HepG2 (cell line): ENCODE measurements around the gene OST4. TPM values are rescaled to one million over a fixed set of nuclear protein-coding genes. Genes with fewer than 3 reads are reported as not detected.

Source experiments
- DNMT1 ChIP-seq: sonication (generic); formaldehyde crosslinking; IDR thresholded peaks from 2 replicates; pipeline ENCODE4 v1.5.1; 2020; ENCODE audit warnings: mild to moderate bottlenecking, missing genetic modification reagents
- DZIP1 ChIP-seq: sonication (generic); formaldehyde crosslinking; IDR thresholded peaks from 2 replicates; pipeline ENCODE4 v1.5.0; 2020; ENCODE audit warnings: mild to moderate bottlenecking, missing genetic modification reagents
- ESRRA ChIP-seq: sonication (generic); formaldehyde crosslinking; IDR thresholded peaks from 2 replicates; pipeline ENCODE4 v1.5.1; 2020; ENCODE audit warnings: mild to moderate bottlenecking, low read depth, missing genetic modification reagents
- FOXO4 ChIP-seq: sonication (generic); formaldehyde crosslinking; conservative IDR thresholded peaks from 2 replicates; pipeline ENCODE4 v1.8.1; 2023; ENCODE audit warnings: missing genetic modification reagents
- KDM2A ChIP-seq: sonication (generic); formaldehyde crosslinking; IDR thresholded peaks from 2 replicates; pipeline ENCODE4 v1.4.0; 2020; ENCODE audit warnings: low read depth, missing genetic modification reagents, borderline replicate concordance
- KLF12 ChIP-seq: sonication (generic); formaldehyde crosslinking; IDR thresholded peaks from 2 replicates; pipeline ENCODE4 v1.4.0; 2020; ENCODE audit warnings: missing genetic modification reagents, borderline replicate concordance
- KLF6 ChIP-seq: IDR thresholded peaks from 2 replicates; pipeline ENCODE4 v1.8.0; 2016; ENCODE audit warnings: missing biosample characterization, missing genetic modification reagents
- MED8 ChIP-seq: sonication (generic); formaldehyde crosslinking; IDR thresholded peaks from 2 replicates; pipeline ENCODE4 v1.8.1; 2023; ENCODE audit warnings: mild to moderate bottlenecking, missing genetic modification reagents; ENCODE audit not compliant: insufficient replicate concordance
- NONO ChIP-seq, 2 experiments: fragments of 450-650 bp in 1 of 2; sonication (generic) in 1 of 2; formaldehyde crosslinking in 1 of 2; IDR thresholded peaks in 1 of 2; conservative IDR thresholded peaks in 1 of 2; 2 replicates each; pipeline versions ENCODE4 v1.6.1 to v1.8.0; 2017 to 2022; ENCODE audit warnings: mild to moderate bottlenecking in 1 of 2, missing genetic modification reagents in 1 of 2, moderate library complexity in 1 of 2
- NR2F1 ChIP-seq, 2 experiments: fragments of 450-650 bp in 1 of 2; formaldehyde crosslinking in 1 of 2; IDR thresholded peaks; 2 replicates each; pipeline versions ENCODE4 v1.5.0 to v1.6.1; 2016 to 2020; ENCODE audit warnings: mild to moderate bottlenecking in 1 of 2, missing compliant biosample characterization in 1 of 2, missing genetic modification reagents in 1 of 2, moderate library complexity in 1 of 2
- RARA ChIP-seq: IDR thresholded peaks from 2 replicates; pipeline ENCODE4 v1.6.1; 2016; ENCODE audit warnings: missing genetic modification reagents, missing compliant biosample characterization
- RFX3 ChIP-seq: IDR thresholded peaks from 2 replicates; pipeline ENCODE4 v1.6.1; 2016; ENCODE audit warnings: missing biosample characterization, missing genetic modification reagents
- RNF2 ChIP-seq: fragments of 450-650 bp; conservative IDR thresholded peaks from 2 replicates; pipeline ENCODE4 v1.6.1; 2016; ENCODE audit warnings: low read depth
- SKI ChIP-seq: fragments of 450-650 bp; IDR thresholded peaks from one replicate; pipeline ENCODE4 v1.6.1; 2018; ENCODE audit warnings: mild to moderate bottlenecking; ENCODE audit not compliant: partially characterized antibody
- SRSF1 ChIP-seq: fragments of 200-400 bp; formaldehyde crosslinking; optimal IDR thresholded peaks from 2 replicates; pipeline ENCODE3; 2017; ENCODE audit warnings: mild to moderate bottlenecking, low read depth, low read length, moderate library complexity
- XRCC5 ChIP-seq: fragments of 200-400 bp; formaldehyde crosslinking; optimal IDR thresholded peaks from 2 replicates; pipeline ENCODE3; 2017; ENCODE audit warnings: mild to moderate bottlenecking, low read length
- ZBTB7A ChIP-seq: sonication (generic); formaldehyde crosslinking; IDR thresholded peaks from 2 replicates; pipeline ENCODE4 v1.8.0; 2022; ENCODE audit warnings: mild to moderate bottlenecking, missing genetic modification reagents
- ZNF124 ChIP-seq: sonication (generic); formaldehyde crosslinking; IDR thresholded peaks from 2 replicates; pipeline ENCODE4 v1.4.0; 2020; ENCODE audit warnings: missing genetic modification reagents
- ZNF18 ChIP-seq: sonication (generic); formaldehyde crosslinking; IDR thresholded peaks from 2 replicates; pipeline ENCODE4 v1.8.0; 2022; ENCODE audit warnings: mild to moderate bottlenecking, missing genetic modification reagents; ENCODE audit not compliant: insufficient replicate concordance
- ZNF251 ChIP-seq: sonication (generic); formaldehyde crosslinking; IDR thresholded peaks from 2 replicates; pipeline ENCODE4 v1.9.0; 2021; ENCODE audit warnings: mild to moderate bottlenecking, missing genetic modification reagents
- ZNF260 ChIP-seq: sonication (generic); formaldehyde crosslinking; IDR thresholded peaks from 2 replicates; pipeline ENCODE4 v1.4.0; 2020; ENCODE audit warnings: missing genetic modification reagents, low read depth, mild to moderate bottlenecking, borderline replicate concordance
- ZNF296 ChIP-seq: sonication (generic); formaldehyde crosslinking; conservative IDR thresholded peaks from 2 replicates; pipeline ENCODE4 v1.5.0; 2020; ENCODE audit warnings: mild to moderate bottlenecking, missing genetic modification reagents
- ZNF331 ChIP-seq: sonication (generic); formaldehyde crosslinking; IDR thresholded peaks from 2 replicates; pipeline ENCODE4 v1.4.0; 2020; ENCODE audit warnings: missing genetic modification reagents
- ZNF547 ChIP-seq: sonication (generic); formaldehyde crosslinking; IDR thresholded peaks from 2 replicates; pipeline ENCODE4 v1.5.1; 2020; ENCODE audit warnings: mild to moderate bottlenecking, missing genetic modification reagents
- ZNF652 ChIP-seq: IDR thresholded peaks from 2 replicates; pipeline ENCODE4 v1.6.1; 2016; ENCODE audit warnings: low read depth, borderline replicate concordance
- polyA plus RNA-seq, 8 experiments: library from polyadenylated mRNA; depleted of rRNA in 3 of 8; stranded (reverse) in 7 of 8; unstranded in 1 of 8; fragments of >200 nt; fragmentation: Illumina TruSeq in 4 of 8; extraction: Trizol in 4 of 8; gene quantifications; 2 replicates each; pipeline versions ENCODE4 v1.2.1 to v1.2.3, GENCODE V29; 2011 to 2016; ENCODE audit warnings: low read depth in 4 of 8, missing spikeins in 1 of 8, mixed read lengths in 1 of 8; ENCODE audit not compliant: insufficient read depth in 1 of 8
- total RNA-seq, 5 experiments: library from RNA; depleted of rRNA; stranded (reverse); fragments of >200 nt; fragmentation: Illumina TruSeq; extraction: Trizol; gene quantifications; 2 replicates each; pipeline ENCODE4 v1.2.3, GENCODE V29; 2016; ENCODE audit warnings: low read depth in 1 of 5

OST4 gene
- total and polyA plus RNA-seq, 2 of the 13 experiments (the other 11 are each of a cell fraction or from before 2014, with no cell fraction given), result 498 to 584 TPM

GRCh38 chr2:27078267-27079194 is 7.1 kb upstream of the OST4 start, which contains the start of gene EMILIN1 (continued):
- TF ChIP-seq ZNF18 (no peak), ZNF260 (no peak), ZNF652 (no peak), ZNF547 (no peak), RARA (CRISPR knock-in tag) (no peak), SKI (no peak), KDM2A (CRISPR knock-in tag) (0 out of 2 replicates have a peak, but pooled peaks have one; percentile 28), ESRRA (no peak), DZIP1 (CRISPR knock-in tag) (0 out of 2 replicates have a peak, but pooled peaks have one; percentile 18), NONO (IDR thresholded peaks at IDR 0.05) (no peak), NONO (CRISPR knock-in tag; conservative IDR thresholded peaks at IDR 0.05) (peak; percentile 35; the same call in 1 of the 2 replicates), ZNF331 (CRISPR knock-in tag) (no peak), RNF2 (no peak), KLF6 (no peak), ZNF251 (CRISPR knock-in tag) (no peak), NR2F1 (CRISPR knock-in tag; IDR thresholded peaks at IDR 0.05) (no peak), KLF12 (CRISPR knock-in tag) (no peak), ZBTB7A (CRISPR knock-in tag) (0 out of 2 replicates have a peak, but pooled peaks have one; percentile 23), ZNF296 (CRISPR knock-in tag) (no peak), MED8 (no peak), XRCC5 (no peak), RFX3 (no peak), DNMT1 (CRISPR knock-in tag) (no peak), ZNF124 (no peak), FOXO4 (CRISPR knock-in tag) (no peak), SRSF1 (no peak)
